Small intestine (tissue), 7 donors: ENCODE measurements around the gene MSH5. TPM values are rescaled to one million over a fixed set of nuclear protein-coding genes. Genes with fewer than 3 reads are reported as not detected.

Source experiments
- DNase-seq, 2 donors: peaks; one replicate each; pipeline versions ENCODE4 v3.0.0 to v3.0.0-alpha.2; 2013
- FAIRE-seq: peaks from 2 replicates; lab custom pipeline; 2012; peaks lifted over from hg19 to GRCh38; lab: Jason Lieb, UNC
- H3K27ac ChIP-seq, 3 donors: one replicate each; pipeline ENCODE4 v1.5.1; 2013; ENCODE audit warnings: low read length in 2 of 3, mild to moderate bottlenecking in 2 of 3, control low read depth in 1 of 3, inconsistent platforms in 1 of 3, low read depth in 1 of 3, moderate library complexity in 1 of 3
- H3K27me3 ChIP-seq, 3 donors: one replicate each; pipeline ENCODE4 v1.6.1; 2013; ENCODE audit warnings: low read length in 3 of 3, inconsistent platforms in 1 of 3; ENCODE audit not compliant: control insufficient read depth in 3 of 3, insufficient read depth in 3 of 3
- H3K36me3 ChIP-seq, 3 donors: one replicate each; pipeline ENCODE4 v1.6.1; 2013; ENCODE audit warnings: low read length in 3 of 3, inconsistent platforms in 1 of 3, low read depth in 1 of 3, mild to moderate bottlenecking in 1 of 3, moderate library complexity in 1 of 3; ENCODE audit not compliant: control insufficient read depth in 3 of 3, insufficient read depth in 2 of 3
- H3K4me1 ChIP-seq, 3 donors: one replicate each; pipeline ENCODE4 v1.6.1; 2013; ENCODE audit warnings: low read length in 2 of 3, inconsistent platforms in 1 of 3, low read depth in 1 of 3, mild to moderate bottlenecking in 1 of 3, moderate library complexity in 1 of 3; ENCODE audit not compliant: control insufficient read depth in 3 of 3, insufficient read depth in 2 of 3
- H3K4me3 ChIP-seq, 3 donors: one replicate each; pipeline ENCODE4 v1.5.1; 2013; ENCODE audit warnings: low read length in 3 of 3, control low read depth in 1 of 3, inconsistent platforms in 1 of 3, low read depth in 1 of 3, mild to moderate bottlenecking in 1 of 3, moderate library complexity in 1 of 3
- H3K9me3 ChIP-seq, 2 donors: one replicate each; pipeline ENCODE4 v1.6.1; 2013; ENCODE audit warnings: low read depth in 1 of 2, low read length in 1 of 2; ENCODE audit not compliant: control insufficient read depth in 2 of 2, insufficient read depth in 1 of 2
- WGBS, 3 donors: extraction: QIAGEN DNeasy Blood & Tissue Kit; methylation state at CpG; one replicate each; pipeline ENCODE4 v1.1.7; 2013; 5-methylcytosine and 5-hydroxymethylcytosine counted together
- polyA plus RNA-seq, 4 donors: library from polyadenylated mRNA; stranded (reverse) in 3 of 4; unstranded in 1 of 4; fragments of 200-250 nt in 3 of 4; fragments of 120-200 nt in 1 of 4; gene quantifications; one replicate each; pipeline versions ENCODE4 v1.2.1 to v1.2.3, GENCODE V29; 2013
- donor health status: healthy with polysubstance abuse.
- donor health status: control.
- donor health status: control.
- donor health status: Bipolar disorder and iron deficiency.
- donor health status: healthy.

The MSH5 gene
- polyA plus RNA-seq, 4 donors = 1.6 to 53.1 (median 9.2) TPM

DNA sequence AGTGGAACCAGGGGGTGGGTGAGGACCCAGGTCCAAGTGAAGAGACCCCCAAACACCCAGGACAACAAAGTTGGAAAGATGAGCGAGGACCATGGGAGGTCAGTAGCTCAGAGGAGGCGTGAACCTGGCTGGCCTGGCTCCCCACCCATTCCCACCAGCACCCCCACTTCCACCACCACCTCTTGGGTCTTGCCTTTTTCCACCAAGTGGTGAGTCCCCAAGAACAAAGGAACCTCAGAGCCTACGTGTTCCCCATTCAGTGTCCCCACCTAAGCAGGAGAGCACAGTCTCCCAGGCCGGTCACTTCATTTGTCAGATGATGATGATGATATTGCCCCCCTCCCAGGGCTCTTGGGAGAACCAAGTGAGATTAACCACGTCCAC is 37.9 kb downstream of the MSH5 start:
- WGBS, 3 donors = 91 to 97% (median 91%) methylated on average over 5 of the region's 5 CpGs
- no peaks in the 10 kb centered on the region for H3K9me3 ChIP-seq
- DNase-seq = peak in 1 of 2 donors; percentile 31

DNA sequence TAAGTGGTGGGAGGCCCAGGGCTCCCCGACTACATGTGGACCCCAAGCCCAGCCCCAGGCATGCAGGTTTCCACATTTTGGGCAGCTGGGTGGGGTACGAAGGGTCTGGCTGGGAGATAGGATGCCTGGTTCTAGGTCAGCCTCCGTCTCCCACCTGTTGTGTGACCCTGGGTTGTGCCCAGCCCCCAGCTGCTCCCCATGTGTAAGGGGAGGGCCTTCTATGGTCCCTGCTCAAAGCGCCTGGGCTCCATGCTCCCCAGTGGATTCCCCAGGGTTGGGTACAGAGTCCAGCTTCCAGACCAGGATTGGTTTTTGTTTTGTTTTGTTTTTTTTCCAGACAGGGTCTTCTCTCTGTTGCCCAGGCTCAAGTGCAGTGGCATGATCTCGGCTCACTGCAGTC is 38.4 kb downstream of the MSH5 start:
- no peak for FAIRE-seq

More for the DNA sequence above, 37.9 kb downstream of the MSH5 start:
- peak overlapping the region; percentile 66 to 93 (median 79) for H3K27ac ChIP-seq
- FAIRE-seq = no peak
- H3K36me3 ChIP-seq = peaks cover 0 to 54% (median 7%) of the 10 kb centered on the region in 3 donors
- no peak overlapping the region for H3K4me3 ChIP-seq
- no peaks in the 10 kb centered on the region for H3K27me3 ChIP-seq
- peaks cover 0 to 37% (median 4%) of the 10 kb centered on the region in 3 donors for H3K4me1 ChIP-seq

DNA sequence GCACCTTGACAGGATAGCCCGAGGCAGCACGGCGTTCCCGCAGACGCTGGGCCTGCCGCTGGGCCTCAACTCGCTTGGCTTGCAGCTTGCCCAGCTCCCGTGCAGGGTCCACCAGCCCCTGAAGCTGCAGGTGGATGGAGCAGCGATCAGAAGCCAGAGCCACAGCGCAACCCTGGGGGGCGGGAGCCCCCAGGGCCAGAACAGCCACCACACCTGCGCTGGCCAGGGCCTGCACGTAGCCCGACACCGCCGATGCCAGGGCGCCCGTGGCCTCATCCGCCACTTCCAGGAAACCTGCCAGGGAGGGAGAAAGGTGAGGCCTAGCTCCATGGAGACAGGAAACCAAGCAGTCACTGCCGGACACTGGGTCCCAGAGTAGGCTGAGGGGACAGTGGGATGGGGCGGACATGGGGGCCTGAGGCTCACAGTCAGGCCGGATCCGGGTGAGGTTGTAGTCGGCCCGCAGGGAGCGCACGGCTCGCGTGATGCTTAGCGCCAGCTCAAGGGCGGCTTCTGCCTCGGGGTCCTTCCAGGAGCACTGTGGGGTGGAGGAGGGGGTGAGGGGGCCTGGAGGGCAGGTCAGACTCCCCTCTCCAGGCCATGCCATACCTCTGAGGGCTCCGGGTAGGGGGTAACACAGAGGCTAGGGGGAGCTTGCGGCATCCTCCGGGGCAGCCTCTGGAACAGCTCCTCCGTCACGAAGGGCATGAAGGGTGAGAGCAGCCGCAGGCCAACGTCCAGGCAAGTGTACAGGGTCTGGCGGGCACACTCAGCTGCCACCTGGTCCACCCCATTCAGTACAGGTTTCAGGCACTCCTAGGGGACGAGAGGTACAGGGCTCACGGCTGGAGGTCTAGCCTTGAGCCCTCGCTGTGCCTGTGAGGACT is 39.4 kb downstream of the MSH5 start:
- H3K36me3 ChIP-seq = peaks cover 0 to 66% (median 16%) of the 10 kb centered on the region in 3 donors
- H3K27me3 ChIP-seq = no peaks in the 10 kb centered on the region
- H3K4me3 ChIP-seq = no peak overlapping the region
- peaks cover 0 to 37% (median 4%) of the 10 kb centered on the region in 3 donors for H3K4me1 ChIP-seq
- no peaks in the 10 kb centered on the region for H3K9me3 ChIP-seq
- 89 to 94% (median 94%) methylated on average over 40 to 43 of the region's 43 CpGs for WGBS, 3 donors
- FAIRE-seq = no peak
- no peak for DNase-seq
- H3K27ac ChIP-seq = no peak overlapping the region

More for the DNA sequence above, 38.4 kb downstream of the MSH5 start:
- no peaks in the 10 kb centered on the region for H3K27me3 ChIP-seq
- 93 to 95% (median 93%) methylated on average over 5 of the region's 5 CpGs for WGBS, 3 donors
- no peaks in the 10 kb centered on the region for H3K9me3 ChIP-seq
- DNase-seq = no peak
- peaks cover 0 to 57% (median 11%) of the 10 kb centered on the region in 3 donors for H3K36me3 ChIP-seq
- peaks cover 0 to 37% (median 4%) of the 10 kb centered on the region in 3 donors for H3K4me1 ChIP-seq
- H3K4me3 ChIP-seq = no peak overlapping the region
- H3K27ac ChIP-seq = peak overlapping the region in 2 of 3 donors; percentile 79 to 93

DNA sequence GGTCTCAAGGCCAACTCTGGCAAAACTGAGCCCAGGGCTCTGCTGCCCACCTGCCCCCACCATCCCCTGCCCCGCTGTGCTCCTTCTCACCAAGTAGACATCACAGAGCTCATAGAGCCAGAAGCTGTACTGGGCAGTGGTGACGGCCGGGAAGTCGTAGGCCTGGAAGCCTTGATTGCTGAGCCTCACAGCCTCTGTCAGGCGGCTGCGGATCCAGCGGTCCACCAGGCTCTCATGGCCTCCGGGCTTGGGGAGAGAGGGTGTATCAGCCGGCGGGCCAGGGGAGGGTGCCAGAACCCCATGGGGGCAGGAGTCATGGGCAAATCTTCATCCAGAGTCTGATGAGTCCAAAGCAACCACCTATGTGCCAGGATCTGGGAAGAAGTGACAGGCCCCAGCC is 40.1 kb downstream of the MSH5 start:
- no peaks in the 10 kb centered on the region for H3K27me3 ChIP-seq
- H3K9me3 ChIP-seq = no peaks in the 10 kb centered on the region
- WGBS, 3 donors = 93 to 95% (median 94%) methylated on average over 10 of the region's 10 CpGs
- peaks cover 0 to 33% (median 4%) of the 10 kb centered on the region in 3 donors for H3K4me1 ChIP-seq
- no peak overlapping the region for H3K4me3 ChIP-seq
- no peak overlapping the region for H3K27ac ChIP-seq
- DNase-seq (no peak), FAIRE-seq (no peak)
- H3K36me3 ChIP-seq = peaks cover 0 to 72% (median 17%) of the 10 kb centered on the region in 3 donors

DNA sequence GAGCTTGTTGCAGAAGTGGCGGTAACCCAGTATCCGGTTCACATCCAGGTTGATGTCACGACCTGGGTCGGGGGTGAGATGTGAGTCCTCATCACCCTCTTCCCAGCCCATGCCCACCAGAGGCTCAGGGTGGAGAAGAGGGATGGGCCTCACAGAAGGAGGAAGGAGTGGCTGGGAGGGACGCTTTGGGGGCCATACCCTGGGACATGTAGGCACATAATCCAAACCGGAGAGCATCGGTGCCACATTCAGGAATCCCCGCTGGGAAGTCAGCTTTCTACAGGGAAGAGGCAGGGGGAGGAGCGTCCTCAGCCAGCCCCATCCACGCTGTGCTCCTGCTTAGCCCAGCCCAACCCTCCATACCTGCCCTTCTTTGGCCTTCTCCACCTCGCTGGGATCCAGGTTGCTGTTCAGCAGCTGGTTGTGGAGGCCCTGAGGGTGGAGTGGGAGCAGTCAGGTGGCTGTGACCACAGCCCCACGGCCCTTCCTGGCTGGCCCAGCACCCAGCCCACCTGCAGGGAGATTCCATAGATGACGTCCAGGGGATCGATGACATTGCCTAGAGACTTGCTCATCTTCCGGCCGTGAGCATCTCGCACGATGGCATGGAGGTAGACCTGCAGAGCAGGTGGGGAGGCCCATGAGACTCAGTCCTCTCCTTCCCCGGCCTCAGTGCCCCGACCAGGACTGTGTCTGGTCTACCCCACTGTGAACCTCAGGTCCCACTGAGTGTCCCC is 40.9 kb downstream of the MSH5 start:
- DNase-seq (no peak), FAIRE-seq (no peak)
- WGBS, 3 donors = 85 to 91% (median 89%) methylated on average over 20 of the region's 20 CpGs
- no peaks in the 10 kb centered on the region for H3K9me3 ChIP-seq
- H3K27me3 ChIP-seq = no peaks in the 10 kb centered on the region
- no peak overlapping the region for H3K27ac ChIP-seq
- H3K4me3 ChIP-seq = no peak overlapping the region
- peaks cover 0 to 80% (median 17%) of the 10 kb centered on the region in 3 donors for H3K36me3 ChIP-seq
- peaks cover 0 to 26% (median 4%) of the 10 kb centered on the region in 3 donors for H3K4me1 ChIP-seq

DNA sequence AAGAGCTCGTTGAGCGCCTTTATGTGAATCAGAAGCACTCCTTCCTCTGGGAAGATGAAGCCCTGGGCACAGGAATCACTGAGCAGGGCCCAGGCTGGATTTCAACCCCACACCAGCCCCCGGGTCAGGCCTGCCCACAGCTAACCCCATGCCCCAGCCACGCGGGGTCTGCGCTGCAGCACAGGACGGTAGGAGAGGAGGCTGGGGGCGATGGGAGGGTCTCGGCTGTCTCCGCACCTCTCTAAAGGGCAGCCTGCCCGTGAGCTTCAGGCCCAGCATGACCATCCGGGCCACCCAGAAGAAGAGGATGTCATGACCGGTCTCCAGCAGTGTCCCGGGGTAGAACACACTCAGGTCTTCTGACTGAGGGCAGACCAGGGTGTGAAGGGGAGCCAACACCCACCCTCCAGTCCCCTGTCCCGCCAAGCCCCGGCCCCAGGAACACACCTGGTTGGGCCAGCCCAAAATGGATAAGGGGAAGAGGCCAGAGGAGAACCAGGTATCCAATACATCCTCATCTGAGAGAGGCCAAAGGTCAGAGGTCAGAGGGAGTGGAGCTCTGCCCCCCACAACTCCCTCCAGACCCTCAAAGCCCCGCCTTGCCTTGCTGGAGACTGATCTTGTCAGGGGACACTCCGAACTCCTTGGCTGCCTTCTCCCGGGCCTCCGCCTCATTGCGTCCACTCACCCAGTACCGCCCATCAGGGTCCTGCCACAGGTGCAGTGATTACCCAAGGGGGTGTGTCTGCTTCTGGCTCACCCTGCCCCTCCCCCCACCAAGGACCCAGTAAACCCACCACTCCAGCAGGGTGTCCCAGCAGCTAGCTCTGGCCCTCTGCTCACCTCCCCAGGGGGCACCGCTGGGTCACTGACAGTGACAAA is 41.7 kb downstream of the MSH5 start:
- no peaks in the 10 kb centered on the region for H3K9me3 ChIP-seq
- H3K36me3 ChIP-seq = peaks cover 0 to 87% (median 17%) of the 10 kb centered on the region in 3 donors
- FAIRE-seq = no peak
- H3K27me3 ChIP-seq = no peaks in the 10 kb centered on the region
- no peak for DNase-seq
- 91 to 96% (median 95%) methylated on average over 23 of the region's 23 CpGs for WGBS, 3 donors
- H3K4me3 ChIP-seq = no peak overlapping the region
- peaks cover 0 to 17% (median 2%) of the 10 kb centered on the region in 3 donors for H3K4me1 ChIP-seq
- no peak overlapping the region for H3K27ac ChIP-seq

DNA sequence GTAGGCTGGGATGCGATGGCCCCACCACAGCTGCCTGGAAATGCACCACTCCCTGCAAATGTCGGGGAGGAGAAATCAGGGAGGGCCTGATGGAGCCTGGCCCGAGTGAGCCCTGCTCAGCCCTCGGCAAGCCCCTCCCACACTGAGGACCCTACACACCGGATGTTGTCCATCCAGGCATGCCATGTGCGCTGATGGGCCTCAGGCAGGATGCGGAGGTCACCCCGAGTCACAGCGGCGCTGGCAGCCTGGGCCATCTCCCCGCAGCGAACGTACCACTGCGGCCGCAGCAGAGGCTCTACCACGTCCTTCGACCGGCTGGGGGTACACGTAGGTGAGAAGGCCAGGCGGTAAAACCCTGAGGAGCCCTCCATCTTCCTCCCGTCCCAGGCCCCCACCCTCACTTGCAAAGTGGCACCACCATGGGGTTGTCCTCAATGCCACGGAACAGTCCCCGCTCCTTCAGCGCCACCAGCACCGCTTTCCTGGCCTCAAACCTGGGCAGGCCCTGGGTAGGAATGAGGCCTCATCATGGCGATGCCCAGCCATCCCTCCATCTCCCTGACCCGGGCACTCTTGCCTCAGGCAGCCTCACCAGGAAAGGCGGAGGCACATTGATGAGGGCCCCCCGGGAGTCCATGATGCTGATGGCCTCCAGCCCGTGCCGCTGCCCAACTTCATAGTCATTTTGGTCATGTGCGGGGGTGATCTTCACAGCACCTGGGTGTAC is 42.5 kb downstream of the MSH5 start:
- H3K27ac ChIP-seq = no peak overlapping the region
- 92 to 96% (median 93%) methylated on average over 32 of the region's 32 CpGs for WGBS, 3 donors
- H3K27me3 ChIP-seq = no peaks in the 10 kb centered on the region
- H3K4me1 ChIP-seq = peaks cover 0 to 9% (median 0%) of the 10 kb centered on the region in 3 donors
- FAIRE-seq (no peak), DNase-seq (no peak)
- peaks cover 0 to 92% (median 17%) of the 10 kb centered on the region in 3 donors for H3K36me3 ChIP-seq
- H3K9me3 ChIP-seq = no peaks in the 10 kb centered on the region
- no peak overlapping the region for H3K4me3 ChIP-seq
